Measurements from ENCODE around the gene TMEM150A. TPM values are rescaled to one million over a fixed set of nuclear protein-coding genes. Genes with fewer than 3 reads are reported as not detected.

Gene TMEM150A
- total RNA-seq, 2 donors from 2014 or later = 3.5 to 4.1 TPM

- no peaks in the 10 kb centered on the region for H3K9me3 Mint-ChIP-seq
- H3K27me3 Mint-ChIP-seq (ENCODE audit: low read depth) = no peaks in the 10 kb centered on the region
- DNase-seq (no peak), ATAC-seq (replicated peaks in 1 of 2) (peak; percentile 66 to 73)
- H3K36me3 Mint-ChIP-seq (ENCODE audit: insufficient read depth in 2 of 2) = peaks cover 2 to 11% of the 10 kb centered on the region in 2 donors
- H3K4me3 Mint-ChIP-seq = peak overlapping the region; percentile 89 to 92
- H3K4me1 Mint-ChIP-seq (ENCODE audit: low read depth) = peaks cover 48% of the 10 kb centered on the region
- H3K27ac Mint-ChIP-seq = peak overlapping the region; percentile 59
Measured at GRCh38 chr2:85584857-85585780, 17.4 kb downstream of the TMEM150A start.

- Mint-ChIP-seq H3K4me1 (ENCODE audit: low read depth) (peaks cover 52% of the 10 kb centered on the region), H3K27me3 (ENCODE audit: low read depth) (no peaks in the 10 kb centered on the region), H3K27ac (peak within 1 kb of the TSS; percentile 59), H3K9me3 (no peaks in the 10 kb centered on the region), H3K36me3 (ENCODE audit: insufficient read depth in 2 of 2) (peaks cover 2 to 11% of the 10 kb centered on the region in 2 donors), H3K4me3 (peak within 1 kb of the TSS; percentile 89 to 92)
- peak; percentile 60 to 68 for ATAC-seq (replicated peaks in 1 of 2)
- no peak for DNase-seq
Measured at GRCh38 chr2:85584354-85584856, 18.1 kb downstream of the TMEM150A start, which contains the start of gene VAMP5. Gene VAMP5, plus strand, starts transcription at chr2:85584431. Its CDS starts 60 bp downstream, at chr2:85584491.

- peak; percentile 58 to 70 for DNase-seq
- ATAC-seq (replicated peaks in 1 of 2) = peak; percentile 58 to 63
- H3K4me3 Mint-ChIP-seq = peak overlapping the region; percentile 89 to 92
- peaks cover 57% of the 10 kb centered on the region for H3K4me1 Mint-ChIP-seq (ENCODE audit: low read depth)
- H3K27ac Mint-ChIP-seq = peak overlapping the region; percentile 59
- H3K36me3 Mint-ChIP-seq (ENCODE audit: insufficient read depth in 2 of 2) = peaks cover 4 to 12% of the 10 kb centered on the region in 2 donors
- no peaks in the 10 kb centered on the region for H3K27me3 Mint-ChIP-seq (ENCODE audit: low read depth)
- H3K9me3 Mint-ChIP-seq = no peaks in the 10 kb centered on the region
Measured at GRCh38 chr2:85583667-85584353, 18.7 kb downstream of the TMEM150A start.

GRCh38 chr2:85582492-85582891, 20.0 kb downstream of the TMEM150A start:
- Mint-ChIP-seq H3K27me3 (ENCODE audit: low read depth) (no peaks in the 10 kb centered on the region), H3K9me3 (no peaks in the 10 kb centered on the region), H3K4me1 (ENCODE audit: low read depth) (peaks cover 62% of the 10 kb centered on the region), H3K4me3 (no peak overlapping the region), H3K36me3 (ENCODE audit: insufficient read depth in 2 of 2) (peaks cover 5 to 12% of the 10 kb centered on the region in 2 donors), H3K27ac (no peak overlapping the region)
- DNase-seq (no peak), ATAC-seq (replicated peaks in 1 of 2) (no peak)

GRCh38 chr2:85580206-85580605, 22.3 kb downstream of the TMEM150A start:
- Mint-ChIP-seq H3K9me3 (no peaks in the 10 kb centered on the region), H3K36me3 (ENCODE audit: insufficient read depth in 2 of 2) (peaks cover 8 to 12% of the 10 kb centered on the region in 2 donors), H3K27me3 (ENCODE audit: low read depth) (no peaks in the 10 kb centered on the region), H3K27ac (peak overlapping the region; percentile 76), H3K4me1 (ENCODE audit: low read depth) (peaks cover 54% of the 10 kb centered on the region), H3K4me3 (peak overlapping the region; percentile 95 to 97)
- no peak for ATAC-seq (replicated peaks in 1 of 2)
- DNase-seq = no peak

GRCh38 chr2:85579266-85579935, 23.1 kb downstream of the TMEM150A start:
- peaks cover 8 to 12% of the 10 kb centered on the region in 2 donors for H3K36me3 Mint-ChIP-seq (ENCODE audit: insufficient read depth in 2 of 2)
- no peak for ATAC-seq (replicated peaks in 1 of 2)

GRCh38 chr2:85578243-85579180, 24.0 kb downstream of the TMEM150A start:
- ATAC-seq (replicated peaks in 1 of 2) = peak; percentile 27 to 38
- Mint-ChIP-seq H3K36me3 (ENCODE audit: insufficient read depth in 2 of 2) (peaks cover 8 to 12% of the 10 kb centered on the region in 2 donors), H3K9me3 (no peaks in the 10 kb centered on the region), H3K4me1 (ENCODE audit: low read depth) (peaks cover 42% of the 10 kb centered on the region), H3K27ac (peak overlapping the region; percentile 88), H3K4me3 (peak overlapping the region; percentile 95 to 97), H3K27me3 (ENCODE audit: low read depth) (no peaks in the 10 kb centered on the region)
- DNase-seq = no peak

More at GRCh38 chr2:85579266-85579935, 23.1 kb downstream of the TMEM150A start:
- peaks cover 48% of the 10 kb centered on the region for H3K4me1 Mint-ChIP-seq (ENCODE audit: low read depth)
- H3K9me3 Mint-ChIP-seq = no peaks in the 10 kb centered on the region
- no peaks in the 10 kb centered on the region for H3K27me3 Mint-ChIP-seq (ENCODE audit: low read depth)
- H3K4me3 Mint-ChIP-seq = peak overlapping the region; percentile 95 to 97
- no peak for DNase-seq
- peak overlapping the region; percentile 51 for H3K27ac Mint-ChIP-seq

GRCh38 chr2:85577386-85578242, 24.9 kb downstream of the TMEM150A start, which contains the start of gene VAMP8:
Gene VAMP8, plus strand, starts transcription at chr2:85577586. Its CDS starts 61 bp downstream, at chr2:85577647.
- ATAC-seq (replicated peaks in 1 of 2) (peak; percentile 90 to 94), DNase-seq (peak; percentile 76 to 78)
- Mint-ChIP-seq H3K27ac (peak within 1 kb of the TSS; percentile 88), H3K36me3 (ENCODE audit: insufficient read depth in 2 of 2) (peaks cover 8 to 12% of the 10 kb centered on the region in 2 donors), H3K27me3 (ENCODE audit: low read depth) (no peaks in the 10 kb centered on the region), H3K4me3 (peak within 1 kb of the TSS; percentile 95 to 97), H3K4me1 (ENCODE audit: low read depth) (peaks cover 33% of the 10 kb centered on the region), H3K9me3 (no peaks in the 10 kb centered on the region)

- no peak for ATAC-seq (replicated peaks in 1 of 2)
- Mint-ChIP-seq H3K9me3 (no peaks in the 10 kb centered on the region), H3K27me3 (ENCODE audit: low read depth) (no peaks in the 10 kb centered on the region), H3K4me1 (ENCODE audit: low read depth) (peaks cover 30% of the 10 kb centered on the region), H3K27ac (peak overlapping the region; percentile 88), H3K36me3 (ENCODE audit: insufficient read depth in 2 of 2) (peaks cover 8 to 11% of the 10 kb centered on the region in 2 donors), H3K4me3 (peak overlapping the region; percentile 95 to 97)
- DNase-seq = no peak
Measured at GRCh38 chr2:85577063-85577385, 25.5 kb downstream of the TMEM150A start.

GRCh38 chr2:85575739-85576138, 26.8 kb downstream of the TMEM150A start:
- no peak for ATAC-seq (replicated peaks in 1 of 2)
- Mint-ChIP-seq H3K4me3 (no peak overlapping the region), H3K27me3 (ENCODE audit: low read depth) (no peaks in the 10 kb centered on the region), H3K9me3 (no peaks in the 10 kb centered on the region), H3K4me1 (ENCODE audit: low read depth) (peaks cover 30% of the 10 kb centered on the region), H3K36me3 (ENCODE audit: insufficient read depth in 2 of 2) (peaks cover 5% of the 10 kb centered on the region in 2 donors), H3K27ac (no peak overlapping the region)
- no peak for DNase-seq

GRCh38 chr2:85566265-85566664, 36.2 kb downstream of the TMEM150A start:
- Mint-ChIP-seq H3K36me3 (ENCODE audit: insufficient read depth in 2 of 2) (no peaks in the 10 kb centered on the region), H3K27ac (no peak overlapping the region), H3K9me3 (no peaks in the 10 kb centered on the region), H3K4me3 (no peak overlapping the region), H3K4me1 (ENCODE audit: low read depth) (peaks cover 20% of the 10 kb centered on the region), H3K27me3 (ENCODE audit: low read depth) (no peaks in the 10 kb centered on the region)
- DNase-seq (no peak), ATAC-seq (replicated peaks in 1 of 2) (no peak)

Measured in activated T-cell treated with anti-CD3 and anti-CD28 coated beads, Interleukin-2, amount 50 U/mL, for 72 hours (primary cell).